H1 (cell line): ENCODE measurements around the gene SLC5A12. TPM values are rescaled to one million over a fixed set of nuclear protein-coding genes. Genes with fewer than 3 reads are reported as not detected.

Source experiments
- YY1 ChIP-seq: IDR thresholded peaks from 2 replicates; pipeline ENCODE4 v1.6.1; 2011; ENCODE audit warnings: low read depth, mild to moderate bottlenecking, low read length
- polyA plus RNA-seq, 7 experiments: library from polyadenylated mRNA; depleted of rRNA in 3 of 7; stranded (reverse) in 5 of 7; unstranded in 2 of 7; fragments of >200 nt in 5 of 7; fragments of 200-250 nt in 2 of 7; gene quantifications; 1 replicate in 5 of 7; 2 replicates in 1 of 7; 4 replicates in 1 of 7; pipeline versions ENCODE4 v1.2.1 to v1.2.3, GENCODE V29; 2011 to 2013; ENCODE audit warnings: missing spikeins in 2 of 7, mixed read lengths in 2 of 7
- total RNA-seq: library from RNA; stranded (reverse); fragmentation: NEBNext Ultra II Directional; extraction: Animal tissue kit (Norgen Biotek cat#: 25700); gene quantifications from 2 replicates; pipeline ENCODE4 v1.2.1, GENCODE V29; 2021

SLC5A12 gene
- total and polyA plus RNA-seq, 2 of the 8 experiments (the other 6 are each of a cell fraction or from before 2014, with no cell fraction given) = 1.3 to 1.4 TPM

GRCh38 chr11:26739366-26740073, 17.7 kb upstream of the SLC5A12 start (continued):
- no peak for TF ChIP-seq YY1
